ENCODE results near the gene PSMG2.

Gene PSMG2

DNA sequence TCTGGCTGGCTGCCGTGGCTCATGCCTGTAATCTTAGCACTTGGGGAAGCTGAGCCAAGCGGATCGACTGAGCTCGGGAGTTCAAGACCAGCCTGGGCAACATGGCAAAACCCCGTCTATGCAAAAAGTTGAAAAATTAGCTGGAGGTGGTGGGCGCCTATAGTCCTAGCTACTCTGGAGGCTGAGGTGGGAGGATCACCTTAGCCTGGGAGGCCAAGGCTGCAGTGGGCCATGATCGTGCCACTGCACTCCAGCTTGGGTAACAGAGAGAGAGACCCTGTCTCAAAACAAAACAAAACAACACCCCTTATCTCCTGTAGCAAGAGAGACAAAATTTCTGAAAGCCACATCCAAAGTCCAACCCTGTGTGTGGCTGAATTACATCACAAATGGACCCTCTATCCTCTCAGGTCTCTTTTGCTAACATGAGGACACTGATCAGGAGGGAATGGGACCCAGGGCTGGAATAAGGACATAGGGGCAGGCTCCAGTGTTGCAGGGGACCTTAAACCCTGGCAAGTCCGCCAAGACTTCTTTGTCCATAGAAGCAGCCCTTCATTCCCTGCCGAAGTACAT is 64.8 kb downstream of the PSMG2 start:
- DNase-seq, result no peak

DNA sequence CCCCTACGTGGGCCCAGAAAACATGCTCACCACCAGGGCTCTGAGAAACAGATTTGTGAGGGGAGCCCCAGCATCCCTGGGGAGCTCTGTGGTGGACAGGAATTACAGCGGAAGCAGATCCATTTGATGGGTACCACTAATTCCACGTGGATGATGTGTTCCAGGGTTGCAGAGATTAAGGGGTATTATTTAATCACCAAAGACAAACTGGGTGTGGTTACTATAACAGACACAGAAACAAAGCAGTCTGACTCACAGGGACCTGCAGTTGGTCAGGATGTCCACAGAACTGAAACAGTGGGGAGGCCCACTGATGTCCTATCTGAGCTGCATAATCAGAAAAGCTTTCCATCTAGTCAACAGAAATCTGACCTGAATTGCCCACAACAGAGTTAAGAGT is 65.8 kb downstream of the PSMG2 start:
- DNase-seq, result no peak

DNA sequence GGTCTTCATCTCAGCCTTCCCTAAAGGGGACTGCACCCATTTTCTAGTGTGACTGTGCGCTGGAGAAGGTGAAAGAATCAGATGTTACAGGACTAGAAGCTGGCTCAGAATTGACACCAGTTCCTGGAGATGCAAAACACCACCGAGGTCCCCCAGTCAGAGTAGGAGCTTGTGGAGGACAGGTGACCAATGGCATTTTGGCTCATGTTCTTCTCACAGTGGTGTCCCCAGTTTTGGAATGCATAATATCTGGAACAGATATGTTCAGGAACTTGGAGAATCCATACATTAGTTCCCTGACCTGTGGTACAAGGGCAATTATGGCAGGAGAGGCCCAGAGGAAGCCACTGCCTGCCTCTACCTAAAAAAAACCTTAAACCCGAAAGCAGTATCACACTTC is 66.3 kb downstream of the PSMG2 start:
- DNase-seq, result no peak

DNA sequence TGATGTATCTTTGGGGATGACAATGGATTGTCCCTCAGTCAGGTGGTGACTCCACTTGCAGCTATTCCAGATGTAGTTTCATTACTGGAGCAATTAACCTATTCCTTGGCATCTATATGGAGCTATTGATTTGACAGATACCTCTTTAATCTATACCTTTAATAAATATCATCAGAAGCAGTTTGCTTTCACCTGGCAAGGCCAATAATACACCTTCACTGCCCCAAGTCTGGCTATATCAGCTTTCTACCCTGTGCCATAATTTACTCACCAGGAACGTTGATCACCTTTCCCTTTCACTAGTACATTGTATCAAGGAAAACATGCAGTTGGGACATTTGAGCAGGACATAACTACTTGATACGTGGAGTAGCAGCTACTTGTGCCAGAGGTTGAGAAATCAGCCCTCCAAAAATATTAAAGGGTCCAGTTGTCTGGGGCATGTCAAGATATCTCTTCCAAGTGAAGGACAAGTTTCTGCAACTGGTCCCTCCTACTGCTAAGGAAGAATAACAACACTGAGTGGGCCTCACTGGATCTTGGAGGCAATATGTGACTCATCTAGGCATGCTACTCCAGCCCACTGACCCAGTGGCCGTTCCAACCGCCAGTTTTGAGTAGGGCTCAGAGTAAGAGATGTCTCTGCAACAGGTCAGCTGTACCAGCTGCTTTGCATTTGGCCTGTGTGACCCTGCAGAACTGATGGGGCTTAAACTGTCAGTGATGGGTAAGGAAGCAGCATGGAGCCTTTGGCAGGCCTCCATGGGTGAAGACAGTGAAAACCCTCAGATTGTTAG is 67.0 kb downstream of the PSMG2 start:
- no peak for DNase-seq

DNA sequence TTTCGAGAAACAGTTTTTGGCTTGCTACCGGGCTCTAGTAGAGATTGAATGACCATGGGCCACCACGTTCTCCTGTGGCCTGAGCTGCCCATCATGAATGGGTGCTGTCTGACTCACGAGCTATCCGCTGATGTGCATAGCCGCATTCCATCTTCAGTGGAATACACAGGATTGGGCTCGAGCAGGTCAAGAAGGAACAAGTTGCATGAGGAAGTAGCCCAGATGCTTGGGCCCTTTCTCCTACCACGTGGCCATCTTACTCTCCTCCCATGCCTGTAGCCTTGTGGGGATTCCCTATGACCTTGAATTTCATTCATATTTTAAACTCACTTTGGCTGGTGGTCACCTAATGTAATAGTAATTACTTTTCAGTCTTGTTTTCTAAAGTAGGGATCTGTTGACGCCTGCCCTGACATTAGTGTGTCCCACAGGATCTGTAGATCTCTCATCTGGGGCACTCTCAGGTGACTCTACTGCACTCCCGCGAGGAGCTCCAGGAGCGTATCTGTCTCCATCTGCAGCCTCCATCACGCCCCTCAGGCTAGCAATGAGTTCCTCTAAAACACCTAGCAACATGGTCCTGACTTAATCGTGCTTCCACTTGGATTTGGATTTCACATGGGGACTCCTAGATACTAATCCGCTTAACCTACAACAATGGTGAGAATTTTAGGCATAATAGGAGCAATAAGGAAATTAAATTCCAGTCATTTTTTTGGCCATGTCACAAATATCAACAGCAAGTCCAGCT is 67.8 kb downstream of the PSMG2 start:
- DNase-seq, result no peak

DNA sequence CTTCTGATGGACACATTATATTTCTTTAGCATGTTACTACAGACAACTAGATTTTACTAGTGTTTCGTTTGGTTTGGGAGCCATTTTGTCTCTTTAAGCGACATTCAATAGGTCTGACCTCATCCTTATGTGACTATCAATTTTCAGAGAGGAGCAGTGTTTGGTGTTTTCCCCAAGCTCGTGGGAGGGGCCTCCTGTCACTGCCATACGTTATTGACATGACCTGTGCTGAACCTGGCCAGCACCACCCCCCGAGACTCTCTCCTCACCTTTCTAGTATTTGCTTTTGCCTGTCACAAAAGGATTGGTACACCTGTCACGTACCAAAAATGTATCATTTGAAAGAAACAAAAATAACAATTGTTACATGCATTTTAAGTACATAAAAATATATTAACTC is 69.3 kb downstream of the PSMG2 start:
- DNase-seq, result no peak

DNA sequence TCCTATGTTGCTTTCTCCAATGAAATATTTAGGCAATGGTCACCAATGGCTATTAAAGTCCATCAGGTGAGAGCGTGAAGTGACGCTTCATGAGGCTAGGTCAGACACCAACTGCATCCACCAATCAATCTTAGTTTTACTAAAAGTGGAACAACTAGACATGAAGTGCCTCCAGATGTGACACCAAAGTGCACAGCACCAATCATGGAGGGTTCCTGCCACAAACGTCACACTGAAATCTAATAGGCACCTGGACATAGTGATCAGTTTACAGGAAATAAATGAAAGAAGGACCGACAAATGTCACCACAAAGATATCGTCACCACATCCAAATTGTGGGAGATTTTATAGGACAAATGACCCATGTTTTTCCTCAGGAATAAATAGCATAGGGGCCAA is 70.5 kb downstream of the PSMG2 start:
- DNase-seq, result no peak

DNA sequence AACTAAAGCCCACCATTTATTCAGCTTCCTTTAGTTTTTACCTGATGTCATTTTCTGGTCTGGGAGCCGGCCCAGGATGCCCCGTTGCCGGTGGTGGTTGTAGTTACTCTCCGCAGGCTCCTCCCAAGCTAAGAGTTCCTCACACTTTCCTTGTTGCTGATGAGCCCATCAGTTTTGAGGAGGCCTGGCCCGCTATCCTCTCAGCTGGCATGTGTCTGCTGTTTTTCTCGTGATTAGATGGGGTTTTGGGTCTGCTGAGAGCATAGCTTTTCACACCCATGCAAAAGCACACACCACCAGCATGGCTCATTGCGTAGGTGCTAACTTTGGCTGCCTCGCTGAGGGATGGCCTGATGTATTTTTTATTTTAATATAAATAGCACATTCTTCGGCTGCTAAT is 72.1 kb downstream of the PSMG2 start:
- no peak for DNase-seq

Measured in suppressor macrophage treated with lipopolysaccharide for 4 hours (primary cell).